ENCODE measurements around the gene FLT1. TPM values are rescaled to one million over a fixed set of nuclear protein-coding genes. Genes with fewer than 3 reads are reported as not detected.

Gene FLT1
- total RNA-seq, 1 donor from 2014 or later: 46.3 TPM

DNA sequence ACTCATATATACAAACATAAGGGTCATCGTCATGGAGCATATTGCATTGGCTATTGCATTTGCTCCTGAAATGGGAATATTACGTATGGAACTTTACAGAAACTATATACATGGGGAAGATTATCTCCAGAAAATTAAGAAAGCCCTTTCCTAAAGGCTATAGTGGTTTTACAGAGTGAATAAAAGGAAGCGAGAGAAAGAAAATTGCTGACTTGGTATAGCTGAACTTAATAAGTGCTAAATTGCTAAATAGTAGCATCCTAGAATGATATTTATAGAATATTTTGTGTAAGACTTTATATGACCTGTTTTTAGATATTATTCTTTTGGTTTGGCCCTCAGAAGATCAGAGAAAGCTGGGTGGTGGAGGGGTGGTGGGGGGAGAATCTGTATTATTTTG is 114.6 kb downstream of the FLT1 start:
- DNase-seq: no peak

DNA sequence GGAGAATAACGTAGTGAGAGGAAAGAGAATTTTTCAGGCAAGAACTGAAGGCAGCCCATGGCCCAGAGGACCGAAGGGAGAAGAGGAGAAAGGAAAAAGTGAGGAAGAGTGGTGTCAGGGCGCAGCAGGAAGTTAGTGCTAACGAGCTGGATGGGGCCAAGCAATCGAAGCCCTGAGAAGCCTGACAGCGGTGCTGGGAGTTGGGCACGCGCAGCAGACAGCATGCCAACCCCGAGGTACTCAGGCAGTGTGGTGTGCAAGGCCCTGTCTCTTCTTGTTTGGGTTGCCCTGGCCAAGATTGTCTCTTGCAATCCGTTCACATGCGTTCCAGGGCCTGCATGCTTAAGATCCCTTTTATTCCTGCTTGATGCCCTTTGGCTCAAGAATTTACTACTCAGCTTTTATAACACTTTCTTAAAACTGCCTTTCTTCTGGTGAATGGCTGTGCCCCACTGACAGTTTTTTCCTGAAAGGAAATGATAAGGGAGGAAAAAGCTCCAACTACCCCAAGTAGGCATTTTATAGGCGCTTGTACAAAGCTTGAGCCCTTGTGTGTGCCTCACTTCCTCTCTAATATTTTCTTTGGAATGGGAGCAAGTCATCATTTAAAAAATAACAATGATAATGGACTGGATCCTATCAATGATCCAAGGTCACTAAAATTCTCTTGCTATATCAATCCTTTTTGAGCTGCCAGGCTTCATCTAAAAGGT is 115.4 kb downstream of the FLT1 start:
- DNase-seq: no peak

DNA sequence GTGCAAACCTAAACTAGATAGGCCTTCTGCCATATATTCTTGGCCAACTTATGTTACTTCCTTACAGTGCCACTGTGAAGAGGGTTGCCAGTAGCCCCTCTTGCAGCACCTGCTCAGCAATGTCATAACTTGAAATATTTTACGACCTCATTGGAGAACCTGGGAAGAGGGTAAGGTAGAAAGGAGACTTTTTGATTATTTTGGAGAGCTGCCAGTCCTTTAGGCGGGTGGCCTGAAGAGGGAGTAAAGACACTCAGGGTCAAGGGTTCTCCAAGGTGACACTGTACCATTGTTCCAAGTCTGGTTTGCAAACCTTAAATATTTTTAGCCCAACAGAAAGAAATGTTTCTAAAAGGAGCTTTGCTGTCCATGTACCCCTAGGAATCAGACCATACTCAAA is 118.3 kb downstream of the FLT1 start:
- DNase-seq: no peak

DNA sequence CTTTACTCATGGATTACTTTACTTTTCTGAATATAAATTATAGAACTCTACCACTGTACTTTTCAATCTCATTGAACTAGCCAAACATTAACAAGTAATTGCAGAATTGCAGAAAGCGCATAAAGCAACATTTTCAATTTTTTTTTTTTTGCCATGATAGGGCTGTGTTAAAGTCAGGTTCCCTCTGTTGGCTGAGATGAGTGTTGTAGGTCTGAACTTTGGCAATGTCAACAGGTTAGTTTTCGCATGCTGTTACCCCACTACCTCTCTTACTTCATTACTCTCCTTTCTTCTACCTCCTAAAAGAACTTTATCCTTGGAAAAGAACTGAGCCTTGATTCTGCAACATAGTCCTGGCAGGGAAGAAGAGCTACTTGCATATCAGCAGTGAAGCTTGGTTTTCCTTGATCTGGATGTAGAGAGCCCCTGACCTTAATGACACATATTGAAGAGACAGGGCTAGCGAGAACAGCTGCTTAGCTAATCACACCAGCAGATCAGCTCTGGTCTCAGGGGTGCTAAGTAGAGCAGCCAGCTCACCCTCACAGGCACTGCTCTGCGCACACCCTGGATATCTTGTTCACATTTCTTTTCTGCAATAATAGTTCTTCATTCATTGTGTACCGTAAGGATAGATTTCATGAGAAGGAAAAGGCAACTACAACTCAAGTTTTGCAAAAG is 119.5 kb downstream of the FLT1 start:
- no peak for DNase-seq

DNA sequence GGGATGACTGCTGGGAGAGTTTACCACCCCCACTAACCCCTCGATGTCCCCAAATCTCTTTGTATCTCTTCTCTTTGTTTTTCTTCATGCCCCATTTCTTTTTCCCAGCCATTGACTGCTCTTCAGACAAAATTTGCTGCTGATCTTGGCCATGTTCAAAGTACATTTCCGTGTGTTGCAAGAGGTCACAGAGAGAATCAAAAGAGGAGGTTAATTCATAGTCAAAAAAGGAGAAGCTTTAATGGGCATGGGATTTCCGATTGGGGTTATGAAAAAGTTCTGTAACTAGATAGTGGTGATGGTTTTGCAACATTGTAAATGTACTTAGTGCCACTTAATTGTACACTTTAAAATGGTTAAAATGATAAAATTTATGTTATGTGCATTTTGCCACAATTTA is 121.1 kb downstream of the FLT1 start:
- no peak for DNase-seq

DNA sequence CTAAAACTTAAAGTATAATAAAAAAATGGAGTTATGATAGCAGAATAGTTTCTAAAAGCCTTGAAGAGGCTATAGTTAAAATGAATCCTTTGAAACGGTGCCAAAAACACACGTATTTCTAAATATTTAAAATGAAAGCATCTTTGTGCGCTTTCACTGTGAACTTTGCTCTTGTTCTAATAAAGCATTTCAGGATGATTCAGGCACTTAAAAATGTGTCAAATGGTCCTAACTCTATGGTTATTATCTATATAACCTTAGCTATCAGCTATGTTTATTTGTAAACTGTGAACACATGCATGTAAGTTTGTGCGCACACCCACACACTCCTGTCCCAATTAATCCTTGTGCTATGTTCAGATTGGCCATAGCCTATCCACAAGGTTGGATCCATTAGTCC is 124.5 kb downstream of the FLT1 start:
- no peak for DNase-seq

DNA sequence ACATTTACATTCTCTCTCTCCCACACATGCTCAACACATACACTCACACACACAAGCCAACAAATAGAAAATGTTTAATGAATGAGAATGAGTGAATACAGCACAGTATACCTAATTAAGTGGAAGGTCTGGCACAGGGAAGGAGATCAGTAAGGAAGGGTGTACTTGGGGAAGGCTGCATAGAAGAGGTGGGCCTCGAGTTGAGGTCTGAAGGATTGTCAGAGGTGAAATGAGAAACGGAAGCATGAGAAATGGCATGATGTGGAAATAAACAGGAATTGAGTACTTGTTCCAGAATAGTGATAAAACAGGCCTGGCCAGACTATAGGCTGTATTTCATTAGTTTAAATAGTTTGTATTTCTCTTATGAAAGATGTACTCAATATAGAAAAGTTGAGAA is 136.2 kb downstream of the FLT1 start:
- no peak for DNase-seq

DNA sequence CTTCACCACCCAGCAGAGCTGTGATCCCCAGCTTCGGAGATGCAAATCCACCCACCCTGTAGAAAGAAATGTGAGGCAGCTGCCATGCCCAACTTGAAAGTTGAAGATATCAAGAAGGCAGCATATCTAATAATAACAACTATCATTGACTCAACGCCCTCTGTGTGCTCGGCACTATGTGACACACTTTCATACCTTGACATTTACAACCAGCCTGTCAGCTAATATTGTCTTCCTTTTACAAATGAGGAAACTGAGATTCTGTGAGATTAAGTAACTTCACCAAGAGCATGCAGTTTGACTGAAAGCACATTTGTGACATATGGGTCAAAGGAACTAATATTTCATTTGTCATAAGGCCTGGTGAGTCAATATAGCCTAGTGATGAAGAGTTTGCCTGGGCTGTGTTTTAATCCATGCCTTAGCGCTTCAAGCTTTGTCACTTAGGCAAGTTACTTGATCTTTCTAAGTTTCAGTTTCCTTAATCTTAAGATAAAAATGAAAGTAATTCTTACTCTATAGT is 137.0 kb downstream of the FLT1 start:
- DNase-seq: no peak

DNA sequence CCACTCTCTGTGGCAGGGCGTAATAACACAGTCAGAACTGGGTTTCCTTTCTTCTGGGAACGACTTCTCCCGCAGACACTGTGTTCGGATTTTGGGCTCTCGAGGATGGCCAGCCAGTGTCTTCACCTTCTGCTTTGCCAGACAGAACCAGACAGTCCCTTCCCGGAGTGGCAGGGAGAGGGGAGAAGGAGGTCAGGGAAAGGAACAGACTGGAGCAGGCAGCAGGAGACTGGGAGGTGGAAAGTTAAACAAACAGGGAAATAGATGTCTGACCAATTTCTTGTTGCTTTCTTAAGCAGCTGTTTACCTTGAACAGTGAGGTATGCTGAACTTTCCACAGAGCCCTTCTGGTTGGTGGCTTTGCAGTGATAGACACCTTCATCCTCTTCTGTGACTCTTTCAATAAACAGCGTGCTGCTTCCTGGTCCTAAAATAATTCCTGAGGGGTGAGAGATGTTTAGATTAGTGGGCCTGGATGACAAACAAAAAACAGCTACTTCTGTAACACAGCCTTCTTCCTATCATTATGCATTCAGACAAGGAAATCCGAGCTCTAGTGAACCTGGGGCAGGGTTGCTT is 137.6 kb downstream of the FLT1 start:
- no peak for DNase-seq

DNA sequence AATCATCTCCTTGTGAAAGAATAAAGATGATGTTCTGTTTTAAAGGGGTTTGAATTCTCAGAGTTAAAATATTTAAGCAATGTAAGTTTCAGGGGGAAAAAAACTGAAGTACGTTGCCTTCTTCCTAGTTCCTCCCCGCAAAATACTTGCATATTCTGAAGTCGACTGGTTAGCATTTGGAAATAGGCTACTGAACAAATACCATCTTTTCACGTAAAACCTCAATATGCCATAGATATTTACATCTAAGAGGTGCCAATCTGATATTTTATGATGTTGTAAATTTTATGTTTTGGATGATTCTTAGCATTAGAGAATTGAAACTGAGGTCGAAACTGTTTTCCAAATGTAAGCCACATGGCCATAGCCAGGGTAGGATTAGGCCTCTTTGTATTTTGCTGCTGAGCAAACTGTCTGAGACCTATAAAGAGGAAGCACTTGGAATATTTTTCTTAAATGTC is 138.3 kb downstream of the FLT1 start:
- no peak for DNase-seq

DNA sequence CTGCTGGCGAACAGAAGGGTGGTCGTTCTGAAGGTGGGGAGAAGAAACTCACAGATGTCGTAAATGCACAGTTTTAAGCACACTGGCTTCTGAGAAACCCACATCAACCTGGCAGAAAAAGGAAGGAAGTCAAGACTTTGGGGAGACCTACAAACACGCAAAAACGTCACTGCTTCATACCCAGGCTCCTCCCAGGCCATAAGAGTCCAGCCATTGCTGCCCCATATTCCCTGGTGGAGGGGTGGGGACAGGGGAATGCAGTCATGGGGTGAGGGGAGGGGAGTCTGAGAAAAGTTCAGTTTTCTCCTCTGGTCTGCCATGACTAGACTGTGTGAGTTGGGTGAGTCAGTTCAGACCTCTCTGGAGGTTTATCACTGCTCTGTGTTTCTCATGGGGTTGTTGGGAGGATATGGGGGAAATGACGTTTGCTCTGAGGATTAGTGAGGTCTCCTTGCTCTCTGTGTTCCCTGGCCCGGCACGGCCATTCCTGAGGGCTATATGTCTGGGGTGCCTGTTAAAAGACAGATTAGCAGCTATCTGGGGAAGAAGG is 139.0 kb downstream of the FLT1 start:
- DNase-seq: no peak

DNA sequence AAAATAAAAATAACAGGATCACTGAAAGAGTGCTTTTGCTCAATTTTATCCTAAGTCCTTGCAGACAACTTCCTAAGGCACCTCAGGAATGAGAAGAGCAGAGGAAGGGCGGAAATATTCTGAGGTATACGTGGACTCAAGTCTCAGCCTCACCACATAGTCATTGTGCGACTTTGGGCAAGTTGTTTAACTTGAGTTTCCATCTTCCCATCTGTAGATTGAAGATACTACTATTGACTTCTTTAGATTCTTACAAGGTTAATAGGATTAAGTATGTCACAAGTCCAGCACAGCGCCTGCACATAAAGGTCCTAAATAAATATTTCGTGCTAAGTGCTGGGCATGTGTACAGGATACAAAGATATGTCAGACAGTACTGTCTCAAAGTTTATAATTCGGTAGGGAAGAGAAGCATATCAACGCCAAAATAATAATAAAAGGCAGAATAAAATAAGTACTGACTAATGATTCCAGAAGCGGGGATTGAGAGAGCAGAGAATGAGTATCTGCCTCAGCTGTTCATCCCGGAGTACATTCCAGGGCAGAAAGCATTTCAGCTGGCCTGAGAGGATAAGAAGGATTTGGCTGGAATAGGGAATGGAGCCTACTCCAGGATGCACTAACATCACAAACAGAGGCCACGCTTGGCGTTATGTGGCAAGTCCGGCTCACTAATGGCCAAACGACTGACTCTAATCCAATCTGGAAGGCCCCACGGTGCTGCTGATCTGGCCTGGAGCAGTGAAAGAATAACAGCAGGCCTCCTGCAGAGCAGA is 139.7 kb downstream of the FLT1 start:
- DNase-seq: peak; percentile 29

DNA sequence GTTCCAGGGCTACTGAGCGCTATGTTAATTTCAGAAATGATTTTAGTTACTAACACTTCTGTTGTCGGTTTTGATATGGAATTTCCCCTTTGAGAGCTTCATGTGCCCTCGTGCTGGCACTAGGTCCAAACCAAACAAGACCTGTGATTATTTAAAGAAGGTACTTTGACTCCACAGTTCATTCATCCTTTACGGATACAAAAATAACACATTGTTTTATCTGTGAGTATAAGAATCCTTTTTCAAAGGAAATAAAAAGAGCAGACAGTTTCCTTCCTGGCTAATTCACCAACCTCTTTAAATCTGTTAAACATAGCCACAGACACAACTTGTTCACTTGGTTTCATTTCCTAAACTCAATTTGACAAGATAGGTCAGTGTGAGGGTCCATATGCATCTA is 141.2 kb downstream of the FLT1 start:
- no peak for DNase-seq

DNA sequence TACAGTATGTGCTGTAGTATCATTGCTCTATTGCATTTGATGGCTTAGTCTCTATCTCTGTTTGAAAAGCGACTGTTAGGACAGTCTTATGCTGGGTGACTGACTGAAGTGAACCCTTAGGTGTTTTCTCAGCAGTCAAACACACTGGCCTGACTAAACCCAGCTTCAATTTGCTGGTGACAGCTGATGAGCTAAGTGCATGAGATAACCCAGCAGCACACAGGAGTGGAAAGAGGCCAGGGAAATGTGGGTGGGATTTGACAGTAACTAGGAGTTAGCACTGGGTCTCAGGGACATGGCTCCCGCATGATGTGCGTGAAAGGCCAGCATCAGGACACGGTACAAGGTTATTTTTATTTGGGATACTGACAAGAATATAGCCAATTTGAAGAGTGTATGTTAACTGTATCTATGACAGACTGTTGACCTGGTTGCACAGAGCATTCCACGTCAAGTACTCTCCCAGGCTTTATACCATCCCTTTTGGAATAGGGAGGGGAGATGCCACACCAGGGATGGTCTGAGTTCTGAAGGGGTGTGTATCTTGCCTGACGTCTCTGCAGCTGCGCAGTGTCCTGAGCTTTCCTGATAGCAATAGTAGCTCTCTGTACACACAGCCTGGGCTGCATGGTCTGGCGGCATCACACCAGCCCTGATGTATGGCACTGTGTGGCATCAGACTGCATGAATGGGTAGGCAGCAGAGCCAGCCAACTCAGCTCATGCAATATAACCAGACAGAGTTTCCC is 144.8 kb downstream of the FLT1 start:
- DNase-seq: peak; percentile 21

DNA sequence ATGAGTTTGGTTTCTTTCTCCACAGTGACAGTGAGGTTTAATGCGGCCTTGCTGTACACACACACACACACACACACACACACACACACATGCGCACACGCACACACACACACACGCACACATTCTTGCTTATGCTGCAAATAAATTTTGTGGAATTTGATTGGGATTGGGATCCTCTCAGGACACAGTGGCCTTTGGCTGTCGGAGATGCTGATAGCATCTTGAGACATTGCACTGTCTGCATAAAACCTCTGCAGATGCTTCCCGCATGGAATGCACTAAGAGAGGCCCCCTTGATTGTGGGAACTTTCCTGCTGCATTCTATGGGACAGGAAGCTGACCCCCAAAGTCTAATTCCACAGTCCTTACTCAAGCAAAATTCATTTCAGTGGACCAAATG is 145.6 kb downstream of the FLT1 start:
- DNase-seq: no peak

DNA sequence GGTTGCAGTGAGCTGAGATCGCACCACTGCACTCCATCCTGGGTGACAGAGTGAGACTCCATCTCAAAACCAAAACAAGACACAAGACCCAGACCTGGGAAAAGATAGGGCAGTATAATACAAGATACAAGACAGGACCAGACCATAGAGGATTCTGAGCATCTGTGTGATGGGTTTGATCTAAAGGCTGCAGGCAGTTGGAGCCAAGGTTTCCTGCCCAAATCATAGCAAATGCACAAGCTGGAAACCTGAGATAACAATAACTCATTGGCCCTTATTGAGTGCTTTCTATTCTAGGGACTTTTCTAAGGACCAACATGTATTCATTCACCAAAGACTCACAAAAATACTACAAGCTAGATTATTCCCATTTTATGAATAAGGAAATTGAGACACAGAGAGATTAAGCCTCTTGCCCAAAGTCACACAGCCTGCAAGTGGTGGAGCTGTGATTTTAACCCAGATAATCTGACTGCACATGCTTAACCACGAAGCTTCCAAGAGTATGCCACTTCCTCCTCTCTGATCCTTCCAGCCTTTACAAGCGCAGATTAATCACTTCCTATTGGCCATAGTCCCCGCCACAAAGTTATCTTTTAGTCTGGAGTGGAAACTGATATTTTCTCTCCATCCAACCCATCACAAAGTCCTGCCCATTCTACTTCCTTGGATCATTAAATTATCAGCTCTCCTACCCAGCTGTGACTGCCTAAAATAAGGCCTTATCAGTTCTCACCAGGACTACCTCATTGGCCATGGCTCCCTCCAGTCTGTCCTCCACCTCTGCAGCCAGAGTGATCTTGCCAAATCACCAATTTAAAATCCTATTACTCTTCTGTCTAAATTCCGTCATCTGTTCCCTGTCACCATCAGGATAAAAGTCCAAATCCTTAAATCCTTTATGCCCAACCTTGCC is 147.2 kb downstream of the FLT1 start:
- no peak for DNase-seq

DNA sequence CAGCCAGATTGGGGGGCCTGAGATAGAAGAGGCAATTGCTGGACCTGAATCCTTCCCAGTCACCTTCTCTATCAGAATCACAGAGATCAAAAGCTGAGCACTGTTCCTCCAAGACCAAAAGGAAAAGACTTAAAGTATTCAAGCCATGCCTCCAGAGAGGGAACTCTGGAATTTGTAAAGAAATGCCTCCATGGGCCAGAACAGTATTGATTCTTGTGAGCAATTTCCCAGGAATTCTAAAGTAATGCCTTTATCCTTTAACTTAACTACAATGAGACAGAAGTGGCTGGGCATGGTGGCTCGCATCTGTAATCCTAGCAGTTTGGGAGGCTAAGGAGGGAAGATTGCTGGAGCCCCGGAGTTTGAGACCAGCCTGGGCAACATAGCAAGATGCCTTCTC is 148.8 kb downstream of the FLT1 start:
- DNase-seq: no peak

DNA sequence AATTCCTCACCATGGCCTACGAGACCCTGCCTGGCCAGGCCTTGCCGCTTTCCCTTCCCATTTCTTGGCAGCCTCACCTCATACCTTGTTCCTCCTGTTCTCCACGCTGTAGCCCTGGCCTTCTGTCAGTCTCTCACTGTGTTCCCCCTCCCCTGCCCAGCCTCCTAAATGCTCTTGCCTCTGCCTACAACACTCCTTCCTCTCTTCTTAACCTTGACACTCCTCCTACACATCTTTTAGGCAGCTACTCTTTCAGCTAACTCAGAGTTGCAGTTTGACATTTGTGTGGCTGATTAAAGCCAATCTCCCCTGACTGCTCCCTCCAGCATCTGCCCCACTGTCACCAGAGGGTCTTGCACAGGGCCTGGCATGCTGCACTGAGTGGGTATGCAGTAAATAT is 150.8 kb downstream of the FLT1 start:
- no peak for DNase-seq

DNA sequence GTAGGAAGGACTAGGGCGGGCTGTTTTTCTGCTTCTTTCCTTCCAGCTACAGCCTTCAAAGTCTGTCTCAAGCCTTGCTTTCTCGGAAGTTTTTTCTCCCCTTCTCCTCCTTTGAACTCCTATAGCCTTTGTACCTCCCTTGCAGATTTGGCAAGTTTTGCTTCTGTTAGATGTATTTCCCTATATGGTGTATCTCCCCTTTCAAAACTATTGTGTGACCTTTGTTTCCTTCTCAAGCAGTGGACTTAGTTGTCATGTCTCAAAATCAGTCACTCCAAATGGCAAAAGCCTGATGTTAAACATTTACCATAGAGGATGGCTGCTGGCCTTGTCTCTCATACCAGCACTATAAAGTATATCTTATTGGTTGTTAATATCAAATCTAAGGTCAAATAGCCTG is 152.7 kb downstream of the FLT1 start:
- no peak for DNase-seq

DNA sequence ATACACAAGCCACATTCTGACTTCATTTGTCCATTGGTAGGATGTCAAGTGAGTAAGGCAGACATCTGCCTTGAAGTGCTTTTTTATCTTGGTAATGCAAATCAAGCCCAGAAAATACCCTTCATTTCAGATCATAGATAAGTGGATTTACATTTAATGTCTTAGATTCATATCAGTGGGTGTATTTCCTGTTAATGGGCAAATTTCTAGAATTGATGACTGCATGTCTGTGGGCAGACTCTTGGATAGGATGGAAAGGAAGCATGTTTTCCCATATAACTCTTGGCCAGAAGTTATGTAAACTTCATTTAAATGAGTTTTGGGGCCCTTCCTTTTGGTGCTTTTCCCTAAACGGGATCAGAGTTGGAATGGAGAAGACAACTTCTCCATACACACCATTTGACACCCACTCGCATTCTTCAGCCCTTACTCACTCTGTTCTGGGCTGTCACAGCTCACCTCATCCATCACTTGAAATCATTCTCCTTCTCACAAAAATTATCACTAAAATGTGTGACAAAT is 154.6 kb downstream of the FLT1 start:
- DNase-seq: no peak
